CD4-positive, alpha-beta T cell (primary cell): Measurements from ENCODE around the gene VTI1A. TPM values are rescaled to one million over a fixed set of nuclear protein-coding genes. Genes with fewer than 3 reads are reported as not detected.

ENCODE experiments used
- ATAC-seq: fragments of 200-7000 bp; cut with Tn5 transposase; one replicate; pipeline ENCODE4 v1.10.0; 2022; ENCODE audit warnings: mild to moderate bottlenecking; ENCODE audit not compliant: poor library complexity
- CTCF ChIA-PET: fragments of 350-600 bp; sonication (Branson Sonifier 250); formaldehyde crosslinking; loops from one replicate; lab custom pipeline; 2021; ENCODE audit warnings: antibody characterized with exemption, inconsistent platforms; lab: Charles Lee
- POLR2A ChIA-PET: fragments of 350-600 bp; sonication (Branson Sonifier 250); formaldehyde crosslinking; loops from one replicate; lab custom pipeline; 2021; ENCODE audit warnings: antibody characterized with exemption, inconsistent platforms; lab: Charles Lee
- DNase-seq, 14 experiments: peaks; one replicate each; pipeline ENCODE4 v3.0.0-alpha.2; 2013 to 2020; ENCODE audit warnings: mixed read lengths in 2 of 14
- H3K27ac ChIP-seq, 2 donors: one replicate each; pipeline versions ENCODE4 v1.5.1 to v1.7.0; 2013; ENCODE audit warnings: low read length in 2 of 2, low read depth in 1 of 2, mild to moderate bottlenecking in 1 of 2
- H3K27me3 ChIP-seq, 2 experiments: 1 replicate in 1 of 2; 2 replicates in 1 of 2; pipeline versions ENCODE4 v1.6.1 to v1.7.0; 2013; ENCODE audit warnings: low read length in 2 of 2, control low read depth in 1 of 2, mild to moderate bottlenecking in 1 of 2, moderate library complexity in 1 of 2; ENCODE audit not compliant: insufficient read depth in 2 of 2, control insufficient read depth in 1 of 2
- H3K36me3 ChIP-seq: one replicate; pipeline ENCODE4 v1.6.1; 2013; ENCODE audit warnings: low read length, control low read depth; ENCODE audit not compliant: insufficient read depth
- H3K4me1 ChIP-seq: one replicate; pipeline ENCODE4 v1.6.1; 2013; ENCODE audit warnings: low read length, control low read depth; ENCODE audit not compliant: insufficient read depth
- H3K4me3 ChIP-seq: one replicate; pipeline ENCODE4 v1.5.1; 2013; ENCODE audit warnings: mild to moderate bottlenecking, low read length, moderate library complexity
- H3K9me3 ChIP-seq, 2 experiments: 1 replicate in 1 of 2; 2 replicates in 1 of 2; pipeline versions ENCODE4 v1.6.1 to v1.7.0; 2013; ENCODE audit warnings: low read length in 2 of 2, mild to moderate bottlenecking in 2 of 2, control low read depth in 1 of 2, moderate library complexity in 1 of 2; ENCODE audit not compliant: control insufficient read depth in 1 of 2, insufficient read depth in 1 of 2
- H3K27ac Mint-ChIP-seq: one replicate; pipeline ENCODE4 v1.8.0; 2020; ENCODE audit warnings: mixed read lengths
- H3K27me3 Mint-ChIP-seq: one replicate; pipeline ENCODE4 v1.8.0; 2021; ENCODE audit warnings: mixed read lengths
- H3K36me3 Mint-ChIP-seq: one replicate; pipeline ENCODE4 v1.8.0; 2021; ENCODE audit warnings: low read depth, mixed read lengths
- H3K4me1 Mint-ChIP-seq: one replicate; pipeline ENCODE4 v1.8.0; 2021; ENCODE audit warnings: low read depth, mixed read lengths
- H3K4me3 Mint-ChIP-seq: one replicate; pipeline ENCODE4 v1.8.0; 2020; ENCODE audit warnings: mild to moderate bottlenecking, mixed read lengths
- H3K9me3 Mint-ChIP-seq: one replicate; pipeline ENCODE4 v1.8.0; 2020; ENCODE audit warnings: mixed read lengths
- intact Hi-C, 2 experiments: fragments of 100-400 bp; cut with DNase I in 1 of 2; cut with micrococcal nuclease in 1 of 2; formaldehyde crosslinking; loops; one replicate each; pipeline versions ENCODE4 v1.15.1 to v1.9.0; 2023 to 2025; cut with DNase I, micrococcal nuclease
- total RNA-seq, 174 experiments: library from RNA in 2 of 174; stranded (reverse) in 2 of 174; gene quantifications; one replicate each; pipeline ENCODE4 v1.2.3 and lab custom pipeline; 2021 to 2026
- TF ChIP-seq, protein P1 (sequence below): fragments of 200-600 bp; IDR thresholded peaks from one replicate; pipeline ENCODE4 v1.8.0; 2022; ENCODE audit warnings: antibody characterized with exemption, mild to moderate bottlenecking

VTI1A gene
- total RNA-seq, 2 experiments from 2014 or later, result 54.5 to 56.5 TPM

DNA sequence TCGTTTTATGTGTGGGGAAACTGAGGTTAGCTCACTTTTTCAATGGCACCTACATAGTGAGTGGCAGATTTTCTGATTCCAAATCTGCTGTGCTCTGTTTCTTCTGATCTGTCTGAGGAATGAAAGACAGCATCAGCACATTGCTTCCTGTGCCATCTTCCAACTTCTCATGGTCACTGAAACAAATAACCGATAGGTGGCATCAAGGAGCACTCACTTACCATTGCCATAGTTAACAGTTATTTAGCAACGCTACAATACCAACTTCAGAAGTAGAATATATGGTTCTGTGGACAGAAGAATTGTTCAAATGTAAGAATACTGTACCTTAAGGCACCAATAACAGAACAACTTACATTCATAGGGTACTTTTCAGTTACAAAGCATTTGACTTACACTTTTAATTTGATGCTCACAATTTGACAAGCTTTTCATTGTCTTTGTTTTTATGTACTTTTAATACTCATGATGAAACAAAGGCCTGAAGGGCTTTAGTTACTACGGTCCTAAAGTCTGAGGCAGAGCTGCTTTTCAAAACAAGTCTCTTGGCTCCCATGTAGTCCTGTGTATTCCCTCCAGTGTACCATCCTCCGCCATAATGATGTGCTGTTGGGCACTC lies 274.2 kb downstream of the VTI1A start:
- no peaks in the 10 kb centered on the region for H3K36me3 ChIP-seq
- H3K36me3 Mint-ChIP-seq, result peaks cover 12% of the 10 kb centered on the region
- CTCF ChIA-PET, result interaction anchor here (0.8 kb wide), 1 partner anchor 664 kb away, joined by 4 read pairs; no protein-coding TSS in a partner anchor
- ATAC-seq (no peak), DNase-seq (peak in 3 of 14 experiments; percentile 40 to 54 (median 51))
- H3K4me3 ChIP-seq, result no peak overlapping the region
- H3K9me3 ChIP-seq, result no peaks in the 10 kb centered on the region
- H3K9me3 Mint-ChIP-seq, result no peaks in the 10 kb centered on the region
- no peak overlapping the region for H3K27ac ChIP-seq
- H3K4me3 Mint-ChIP-seq, result no peak overlapping the region
- TF ChIP-seq, protein P1, sequence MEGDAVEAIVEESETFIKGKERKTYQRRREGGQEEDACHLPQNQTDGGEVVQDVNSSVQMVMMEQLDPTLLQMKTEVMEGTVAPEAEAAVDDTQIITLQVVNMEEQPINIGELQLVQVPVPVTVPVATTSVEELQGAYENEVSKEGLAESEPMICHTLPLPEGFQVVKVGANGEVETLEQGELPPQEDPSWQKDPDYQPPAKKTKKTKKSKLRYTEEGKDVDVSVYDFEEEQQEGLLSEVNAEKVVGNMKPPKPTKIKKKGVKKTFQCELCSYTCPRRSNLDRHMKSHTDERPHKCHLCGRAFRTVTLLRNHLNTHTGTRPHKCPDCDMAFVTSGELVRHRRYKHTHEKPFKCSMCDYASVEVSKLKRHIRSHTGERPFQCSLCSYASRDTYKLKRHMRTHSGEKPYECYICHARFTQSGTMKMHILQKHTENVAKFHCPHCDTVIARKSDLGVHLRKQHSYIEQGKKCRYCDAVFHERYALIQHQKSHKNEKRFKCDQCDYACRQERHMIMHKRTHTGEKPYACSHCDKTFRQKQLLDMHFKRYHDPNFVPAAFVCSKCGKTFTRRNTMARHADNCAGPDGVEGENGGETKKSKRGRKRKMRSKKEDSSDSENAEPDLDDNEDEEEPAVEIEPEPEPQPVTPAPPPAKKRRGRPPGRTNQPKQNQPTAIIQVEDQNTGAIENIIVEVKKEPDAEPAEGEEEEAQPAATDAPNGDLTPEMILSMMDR, result peak; percentile 63
- intact Hi-C loops, result loop anchor here (1.0 to 5.0 kb wide), 4 partner anchors 406 to 664 kb away; no protein-coding TSS in a partner anchor
- no peaks in the 10 kb centered on the region for H3K4me1 ChIP-seq
- no peaks in the 10 kb centered on the region for H3K27me3 Mint-ChIP-seq
- H3K27ac Mint-ChIP-seq, result no peak overlapping the region
- no peaks in the 10 kb centered on the region for H3K27me3 ChIP-seq
- POLR2A ChIA-PET, result interaction anchor here (0.7 kb wide), 1 partner anchor 231 kb away, joined by 3 read pairs; no protein-coding TSS in a partner anchor
- no peaks in the 10 kb centered on the region for H3K4me1 Mint-ChIP-seq

- Mint-ChIP-seq H3K4me1 (no peaks in the 10 kb centered on the region), H3K9me3 (no peaks in the 10 kb centered on the region)
These were observed 275.7 kb downstream of the VTI1A start for GRCh38 chr10:112722758-112723157.

GRCh38 chr10:112723876-112724275 lies 276.9 kb downstream of the VTI1A start:
- intact Hi-C loops, result loop anchor here in 1 of 2 experiments (5.0 kb wide), 1 partner anchor 403 kb away; no protein-coding TSS in a partner anchor
- CTCF ChIA-PET, result no interaction called here

More at GRCh38 chr10:112722758-112723157, 275.7 kb downstream of the VTI1A start:
- Histone ChIP-seq H3K27me3 (no peaks in the 10 kb centered on the region), H3K4me3 (no peak overlapping the region), H3K4me1 (no peaks in the 10 kb centered on the region), H3K9me3 (no peaks in the 10 kb centered on the region), H3K27ac (no peak overlapping the region), H3K36me3 (peaks cover 4% of the 10 kb centered on the region)
- Mint-ChIP-seq H3K4me3 (no peak overlapping the region), H3K36me3 (no peaks in the 10 kb centered on the region), H3K27me3 (no peaks in the 10 kb centered on the region), H3K27ac (no peak overlapping the region)
- ATAC-seq (no peak), DNase-seq (no peak)
- intact Hi-C loops, result loop anchor here in 1 of 2 experiments (5.0 kb wide), 1 partner anchor 405 kb away; no protein-coding TSS in a partner anchor
- ChIA-PET CTCF (no interaction called here), POLR2A (no interaction called here)
- TF ChIP-seq, protein P1, result no peak

More at GRCh38 chr10:112723876-112724275, 276.9 kb downstream of the VTI1A start:
- Histone ChIP-seq H3K9me3 (no peaks in the 10 kb centered on the region), H3K27ac (no peak overlapping the region), H3K36me3 (peaks cover 4% of the 10 kb centered on the region), H3K4me3 (no peak overlapping the region), H3K27me3 (no peaks in the 10 kb centered on the region), H3K4me1 (no peaks in the 10 kb centered on the region)
- no peak overlapping the region for H3K27ac Mint-ChIP-seq
- POLR2A ChIA-PET, result no interaction called here
- TF ChIP-seq, protein P1, result no peak
- no peak for DNase-seq
- H3K4me3 Mint-ChIP-seq, result no peak overlapping the region
- no peaks in the 10 kb centered on the region for H3K36me3 Mint-ChIP-seq
- ATAC-seq, result no peak
- H3K9me3 Mint-ChIP-seq, result no peaks in the 10 kb centered on the region
- H3K4me1 Mint-ChIP-seq, result no peaks in the 10 kb centered on the region
- no peaks in the 10 kb centered on the region for H3K27me3 Mint-ChIP-seq
